Superior temporal gyrus (tissue), 1 donor: Measurements from ENCODE around the gene SMURF2.
"Not testable (repeated sequence)": the region's sequence is repeated elsewhere in the genome, so short reads cannot be mapped to it uniquely, and the experiment has no call there.

Source experiments
- DNase-seq: peaks from one replicate; pipeline ENCODE4 v3.0.0-alpha.2; 2016; ENCODE audit errors: extremely low spot score

The SMURF2 gene

GRCh38 chr17:64661976-64662773, at the start of gene SMURF2:
TSS of gene SMURF2 (minus strand) at chr17:64662307. CDS start at chr17:64661880, 427 bp downstream.
- peak; percentile 60 for DNase-seq

- no peak for DNase-seq
These were observed 47.4 kb upstream of the SMURF2 start for GRCh38 chr17:64709481-64709880.

- peak; percentile 14 for DNase-seq
These were observed 45.0 kb upstream of the SMURF2 start for GRCh38 chr17:64707050-64707591.

GRCh38 chr17:64706224-64707049, 44.3 kb upstream of the SMURF2 start:
- no peak for DNase-seq

- no peak for DNase-seq
These were observed 40.7 kb upstream of the SMURF2 start for GRCh38 chr17:64702815-64703214.

GRCh38 chr17:64698725-64699124, 36.6 kb upstream of the SMURF2 start:
- no peak for DNase-seq

- DNase-seq = no peak
These were observed 32.1 kb upstream of the SMURF2 start for GRCh38 chr17:64694207-64694606.

GRCh38 chr17:64692187-64692586, 30.1 kb upstream of the SMURF2 start:
- DNase-seq = no peak

GRCh38 chr17:64689106-64689505, 27.0 kb upstream of the SMURF2 start:
- no peak for DNase-seq

GRCh38 chr17:64688481-64688880, 26.4 kb upstream of the SMURF2 start:
- DNase-seq = no peak

GRCh38 chr17:64687961-64688360, 25.9 kb upstream of the SMURF2 start:
- no peak for DNase-seq

- DNase-seq = no peak
These were observed 25.3 kb upstream of the SMURF2 start for GRCh38 chr17:64687376-64687775.

- DNase-seq = no peak
These were observed 24.6 kb upstream of the SMURF2 start for GRCh38 chr17:64686705-64687104.

- no peak for DNase-seq
These were observed 23.6 kb upstream of the SMURF2 start for GRCh38 chr17:64685705-64686104.

- DNase-seq = no peak
These were observed 21.7 kb upstream of the SMURF2 start for GRCh38 chr17:64683796-64684195.

- no peak for DNase-seq
These were observed 20.4 kb upstream of the SMURF2 start for GRCh38 chr17:64682261-64683181.

GRCh38 chr17:64679710-64680216, 17.7 kb upstream of the SMURF2 start:
- DNase-seq = no peak

- no peak for DNase-seq
These were observed 14.7 kb upstream of the SMURF2 start for GRCh38 chr17:64676763-64677162.

GRCh38 chr17:64670843-64671590, 8.9 kb upstream of the SMURF2 start:
- DNase-seq = not testable (repeated sequence)
